SU-DHL-6 (cell line): Measurements from ENCODE around the gene APOC3.
"Not testable (repeated sequence)": the region's sequence is repeated elsewhere in the genome, so short reads cannot be mapped to it uniquely, and the experiment has no call there.

Experiments
- EZH2phosphoT487 ChIP-seq: fragments of 200-600 bp; sonication (generic), shearing (Covaris generic); conservative IDR thresholded peaks from 2 replicates; pipeline ENCODE4 v1.6.1; 2018; ENCODE audit warnings: mild to moderate bottlenecking, antibody characterized with exemption, low read length, moderate library complexity, mixed read lengths
- TF ChIP-seq, protein P1 (sequence below): fragments of 200-600 bp; sonication (generic); IDR thresholded peaks from one replicate; pipeline ENCODE4 v1.5.1; 2017; ENCODE audit warnings: antibody characterized with exemption, mild to moderate bottlenecking, low read length, moderate library complexity; ENCODE audit not compliant: insufficient read depth, poor library complexity, severe bottlenecking

DNA sequence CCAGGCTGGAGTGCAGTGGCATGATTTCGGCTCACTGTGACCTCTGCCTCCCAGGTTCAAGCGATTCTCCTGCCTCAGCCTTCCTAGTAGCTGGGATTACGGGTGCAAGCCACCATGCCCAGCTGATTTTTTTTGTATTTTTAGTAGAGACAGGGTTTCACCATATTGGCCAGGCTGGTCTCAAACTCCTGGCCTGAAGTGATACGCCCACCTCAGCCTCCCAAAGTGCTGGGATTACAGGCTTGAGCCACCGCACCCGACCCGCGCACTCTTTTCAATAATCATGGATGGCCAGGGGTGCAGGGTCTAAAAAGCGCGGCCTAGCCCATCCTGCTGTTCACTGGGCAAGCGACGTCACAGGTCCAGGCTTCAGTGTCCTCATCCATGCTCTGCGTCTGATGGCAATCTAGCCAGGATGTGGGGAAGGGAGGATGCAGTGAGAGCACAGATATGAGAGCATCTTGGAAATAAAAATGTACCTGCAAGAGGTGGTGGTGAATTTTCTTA, 4.9 kb downstream of the APOC3 start:
- not testable (repeated sequence) for TF ChIP-seq EZH2phosphoT487
- TF ChIP-seq, protein P1, sequence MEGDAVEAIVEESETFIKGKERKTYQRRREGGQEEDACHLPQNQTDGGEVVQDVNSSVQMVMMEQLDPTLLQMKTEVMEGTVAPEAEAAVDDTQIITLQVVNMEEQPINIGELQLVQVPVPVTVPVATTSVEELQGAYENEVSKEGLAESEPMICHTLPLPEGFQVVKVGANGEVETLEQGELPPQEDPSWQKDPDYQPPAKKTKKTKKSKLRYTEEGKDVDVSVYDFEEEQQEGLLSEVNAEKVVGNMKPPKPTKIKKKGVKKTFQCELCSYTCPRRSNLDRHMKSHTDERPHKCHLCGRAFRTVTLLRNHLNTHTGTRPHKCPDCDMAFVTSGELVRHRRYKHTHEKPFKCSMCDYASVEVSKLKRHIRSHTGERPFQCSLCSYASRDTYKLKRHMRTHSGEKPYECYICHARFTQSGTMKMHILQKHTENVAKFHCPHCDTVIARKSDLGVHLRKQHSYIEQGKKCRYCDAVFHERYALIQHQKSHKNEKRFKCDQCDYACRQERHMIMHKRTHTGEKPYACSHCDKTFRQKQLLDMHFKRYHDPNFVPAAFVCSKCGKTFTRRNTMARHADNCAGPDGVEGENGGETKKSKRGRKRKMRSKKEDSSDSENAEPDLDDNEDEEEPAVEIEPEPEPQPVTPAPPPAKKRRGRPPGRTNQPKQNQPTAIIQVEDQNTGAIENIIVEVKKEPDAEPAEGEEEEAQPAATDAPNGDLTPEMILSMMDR = not testable (repeated sequence)
